GM12875 (cell line): ENCODE data around the gene POU6F2.

Experiments
- H3K4me3 ChIP-seq: one replicate; pipeline ENCODE4 v1.5.1; 2011; ENCODE audit warnings: low read depth, low read length, control low read depth
- CTCF ChIP-seq: IDR thresholded peaks from 2 replicates; pipeline ENCODE4 v1.5.1; 2011; ENCODE audit warnings: low read depth, mild to moderate bottlenecking, control low read depth, inconsistent platforms, low read length, moderate library complexity, borderline replicate concordance; ENCODE audit not compliant: insufficient read depth

The POU6F2 gene

GRCh38 chr7:39413636-39414223 lies 436.0 kb downstream of the POU6F2 start:
- TF ChIP-seq CTCF, result no peak
- no peak overlapping the region for H3K4me3 ChIP-seq

- H3K4me3 ChIP-seq, result peak overlapping the region; percentile 26
Observed at GRCh38 chr7:39414224-39415035, 436.7 kb downstream of the POU6F2 start.

GRCh38 chr7:39415091-39415787 lies 437.5 kb downstream of the POU6F2 start:
- no peak for TF ChIP-seq CTCF
- H3K4me3 ChIP-seq, result no peak overlapping the region

More at GRCh38 chr7:39414224-39415035, 436.7 kb downstream of the POU6F2 start:
- TF ChIP-seq CTCF, result no peak

- TF ChIP-seq CTCF, result no peak
- no peak overlapping the region for H3K4me3 ChIP-seq
Observed at GRCh38 chr7:39416866-39417265, 439.2 kb downstream of the POU6F2 start.

GRCh38 chr7:39417642-39418041 lies 439.9 kb downstream of the POU6F2 start:
- TF ChIP-seq CTCF, result no peak
- H3K4me3 ChIP-seq, result no peak overlapping the region

GRCh38 chr7:39421251-39421650 lies 443.5 kb downstream of the POU6F2 start:
- no peak for TF ChIP-seq CTCF
- no peak overlapping the region for H3K4me3 ChIP-seq
